Measurements from ENCODE around the gene ALG8.

The ALG8 gene

DNA sequence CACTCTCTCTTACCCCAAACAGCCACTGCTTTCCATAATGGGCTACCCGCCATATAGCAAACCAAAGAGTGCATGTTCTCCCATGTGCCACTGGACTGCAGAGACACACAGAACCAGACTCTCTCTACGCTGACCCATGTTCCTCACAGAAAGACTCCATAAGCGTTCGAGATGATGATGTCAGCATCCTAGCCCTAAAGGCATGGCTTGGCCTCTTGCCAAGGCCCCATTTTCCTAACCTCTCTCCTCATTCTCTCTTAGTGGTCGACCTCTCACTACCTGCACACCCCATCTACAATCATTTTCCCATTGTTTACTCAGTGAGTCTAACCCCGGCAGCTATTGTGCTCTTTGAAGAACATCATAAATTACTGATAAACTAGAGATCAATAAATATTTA is 64.7 kb downstream of the ALG8 start:
- peaks cover 25% of the 10 kb centered on the region for H3K4me1 ChIP-seq (ENCODE audit: control insufficient read depth, insufficient read depth, low read length, poor library complexity, severe bottlenecking)
- H3K36me3 ChIP-seq (ENCODE audit: control insufficient read depth, insufficient read depth, low read length) = peaks cover 16% of the 10 kb centered on the region
- H3K9me3 ChIP-seq (ENCODE audit: control insufficient read depth, low read length) = no peaks in the 10 kb centered on the region
- H3K27me3 ChIP-seq (replicated peaks; ENCODE audit: control insufficient read depth, insufficient read depth, low read length, poor library complexity, severe bottlenecking) = no peaks in the 10 kb centered on the region
- no peak for DNase-seq
- H3K4me3 ChIP-seq (ENCODE audit: insufficient read depth, low read depth, low read length, poor library complexity, severe bottlenecking) = no peak overlapping the region
- H3K27ac ChIP-seq (ENCODE audit: insufficient read depth, low read length, poor library complexity, severe bottlenecking) = no peak overlapping the region

- no peaks in the 10 kb centered on the region for H3K9me3 ChIP-seq (ENCODE audit: control insufficient read depth, low read length)
- H3K36me3 ChIP-seq (ENCODE audit: control insufficient read depth, insufficient read depth, low read length) = peaks cover 29% of the 10 kb centered on the region
- no peak for DNase-seq
- peaks cover 9% of the 10 kb centered on the region for H3K4me1 ChIP-seq (ENCODE audit: control insufficient read depth, insufficient read depth, low read length, poor library complexity, severe bottlenecking)
- H3K27me3 ChIP-seq (replicated peaks; ENCODE audit: control insufficient read depth, insufficient read depth, low read length, poor library complexity, severe bottlenecking) = no peaks in the 10 kb centered on the region
- no peak overlapping the region for H3K4me3 ChIP-seq (ENCODE audit: insufficient read depth, low read depth, low read length, poor library complexity, severe bottlenecking)
- H3K27ac ChIP-seq (ENCODE audit: insufficient read depth, low read length, poor library complexity, severe bottlenecking) = no peak overlapping the region
Observed at GRCh38 chr11:78072455-78072854, 67.0 kb downstream of the ALG8 start.

DNA sequence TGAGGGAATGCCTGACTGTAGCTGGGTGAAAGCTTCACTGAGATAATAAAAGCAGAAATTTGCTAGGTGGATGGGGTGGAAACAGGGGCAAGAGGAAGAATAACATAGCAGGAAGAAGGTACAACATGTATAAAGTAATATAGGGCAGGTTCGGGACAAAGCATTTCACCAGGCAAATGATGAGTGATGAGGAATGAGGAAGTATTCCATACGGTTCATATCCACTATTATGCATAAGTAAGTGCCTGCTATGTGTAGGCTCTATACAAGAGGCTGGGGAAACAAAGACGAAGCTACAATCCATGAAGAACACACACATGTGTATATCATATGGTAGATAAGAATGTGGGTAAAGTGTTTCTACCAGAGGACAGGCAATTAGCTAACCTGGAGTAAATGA is 67.7 kb downstream of the ALG8 start:
- no peaks in the 10 kb centered on the region for H3K9me3 ChIP-seq (ENCODE audit: control insufficient read depth, low read length)
- peaks cover 29% of the 10 kb centered on the region for H3K36me3 ChIP-seq (ENCODE audit: control insufficient read depth, insufficient read depth, low read length)
- H3K27ac ChIP-seq (ENCODE audit: insufficient read depth, low read length, poor library complexity, severe bottlenecking) = no peak overlapping the region

GRCh38 chr11:78070621-78071020 is 68.8 kb downstream of the ALG8 start:
- Histone ChIP-seq H3K4me3 (ENCODE audit: insufficient read depth, low read depth, low read length, poor library complexity, severe bottlenecking) (no peak overlapping the region), H3K36me3 (ENCODE audit: control insufficient read depth, insufficient read depth, low read length) (peaks cover 29% of the 10 kb centered on the region), H3K4me1 (ENCODE audit: control insufficient read depth, insufficient read depth, low read length, poor library complexity, severe bottlenecking) (no peaks in the 10 kb centered on the region), H3K27me3 (replicated peaks; ENCODE audit: control insufficient read depth, insufficient read depth, low read length, poor library complexity, severe bottlenecking) (no peaks in the 10 kb centered on the region), H3K9me3 (ENCODE audit: control insufficient read depth, low read length) (no peaks in the 10 kb centered on the region), H3K27ac (ENCODE audit: insufficient read depth, low read length, poor library complexity, severe bottlenecking) (no peak overlapping the region)
- no peak for DNase-seq

More for the DNA sequence above, 67.7 kb downstream of the ALG8 start:
- Histone ChIP-seq H3K27me3 (replicated peaks; ENCODE audit: control insufficient read depth, insufficient read depth, low read length, poor library complexity, severe bottlenecking) (no peaks in the 10 kb centered on the region), H3K4me1 (ENCODE audit: control insufficient read depth, insufficient read depth, low read length, poor library complexity, severe bottlenecking) (peaks cover 5% of the 10 kb centered on the region), H3K4me3 (ENCODE audit: insufficient read depth, low read depth, low read length, poor library complexity, severe bottlenecking) (no peak overlapping the region)
- DNase-seq = no peak

GRCh38 chr11:78069465-78069864 is 70.0 kb downstream of the ALG8 start:
- Histone ChIP-seq H3K27ac (ENCODE audit: insufficient read depth, low read length, poor library complexity, severe bottlenecking) (no peak overlapping the region), H3K36me3 (ENCODE audit: control insufficient read depth, insufficient read depth, low read length) (peaks cover 29% of the 10 kb centered on the region), H3K4me3 (ENCODE audit: insufficient read depth, low read depth, low read length, poor library complexity, severe bottlenecking) (no peak overlapping the region), H3K27me3 (replicated peaks; ENCODE audit: control insufficient read depth, insufficient read depth, low read length, poor library complexity, severe bottlenecking) (no peaks in the 10 kb centered on the region), H3K9me3 (ENCODE audit: control insufficient read depth, low read length) (no peaks in the 10 kb centered on the region), H3K4me1 (ENCODE audit: control insufficient read depth, insufficient read depth, low read length, poor library complexity, severe bottlenecking) (no peaks in the 10 kb centered on the region)
- no peak for DNase-seq

GRCh38 chr11:78067704-78068103 is 71.7 kb downstream of the ALG8 start:
- Histone ChIP-seq H3K9me3 (ENCODE audit: control insufficient read depth, low read length) (no peaks in the 10 kb centered on the region), H3K27me3 (replicated peaks; ENCODE audit: control insufficient read depth, insufficient read depth, low read length, poor library complexity, severe bottlenecking) (no peaks in the 10 kb centered on the region), H3K4me3 (ENCODE audit: insufficient read depth, low read depth, low read length, poor library complexity, severe bottlenecking) (no peak overlapping the region), H3K4me1 (ENCODE audit: control insufficient read depth, insufficient read depth, low read length, poor library complexity, severe bottlenecking) (no peaks in the 10 kb centered on the region), H3K27ac (ENCODE audit: insufficient read depth, low read length, poor library complexity, severe bottlenecking) (no peak overlapping the region), H3K36me3 (ENCODE audit: control insufficient read depth, insufficient read depth, low read length) (peaks cover 29% of the 10 kb centered on the region)
- DNase-seq = no peak

GRCh38 chr11:78066471-78066870 is 73.0 kb downstream of the ALG8 start:
- DNase-seq = no peak
- no peaks in the 10 kb centered on the region for H3K9me3 ChIP-seq (ENCODE audit: control insufficient read depth, low read length)
- no peaks in the 10 kb centered on the region for H3K27me3 ChIP-seq (replicated peaks; ENCODE audit: control insufficient read depth, insufficient read depth, low read length, poor library complexity, severe bottlenecking)
- peaks cover 25% of the 10 kb centered on the region for H3K36me3 ChIP-seq (ENCODE audit: control insufficient read depth, insufficient read depth, low read length)
- no peak overlapping the region for H3K27ac ChIP-seq (ENCODE audit: insufficient read depth, low read length, poor library complexity, severe bottlenecking)
- no peaks in the 10 kb centered on the region for H3K4me1 ChIP-seq (ENCODE audit: control insufficient read depth, insufficient read depth, low read length, poor library complexity, severe bottlenecking)
- H3K4me3 ChIP-seq (ENCODE audit: insufficient read depth, low read depth, low read length, poor library complexity, severe bottlenecking) = no peak overlapping the region

GRCh38 chr11:78065203-78065602 is 74.2 kb downstream of the ALG8 start:
- H3K4me1 ChIP-seq (ENCODE audit: control insufficient read depth, insufficient read depth, low read length, poor library complexity, severe bottlenecking) = no peaks in the 10 kb centered on the region
- no peaks in the 10 kb centered on the region for H3K27me3 ChIP-seq (replicated peaks; ENCODE audit: control insufficient read depth, insufficient read depth, low read length, poor library complexity, severe bottlenecking)
- DNase-seq = no peak
- H3K4me3 ChIP-seq (ENCODE audit: insufficient read depth, low read depth, low read length, poor library complexity, severe bottlenecking) = no peak overlapping the region
- no peaks in the 10 kb centered on the region for H3K9me3 ChIP-seq (ENCODE audit: control insufficient read depth, low read length)
- H3K27ac ChIP-seq (ENCODE audit: insufficient read depth, low read length, poor library complexity, severe bottlenecking) = no peak overlapping the region
- H3K36me3 ChIP-seq (ENCODE audit: control insufficient read depth, insufficient read depth, low read length) = peaks cover 16% of the 10 kb centered on the region

- Histone ChIP-seq H3K9me3 (ENCODE audit: control insufficient read depth, low read length) (no peaks in the 10 kb centered on the region), H3K27ac (ENCODE audit: insufficient read depth, low read length, poor library complexity, severe bottlenecking) (no peak within 1 kb of the TSS), H3K4me3 (ENCODE audit: insufficient read depth, low read depth, low read length, poor library complexity, severe bottlenecking) (no peak within 1 kb of the TSS), H3K36me3 (ENCODE audit: control insufficient read depth, insufficient read depth, low read length) (peaks cover 3% of the 10 kb centered on the region), H3K4me1 (ENCODE audit: control insufficient read depth, insufficient read depth, low read length, poor library complexity, severe bottlenecking) (no peaks in the 10 kb centered on the region), H3K27me3 (replicated peaks; ENCODE audit: control insufficient read depth, insufficient read depth, low read length, poor library complexity, severe bottlenecking) (no peaks in the 10 kb centered on the region)
- DNase-seq = no peak
Observed at GRCh38 chr11:78063440-78064181, 75.8 kb downstream of the ALG8 start, which contains the start of gene THRSP. THRSP (plus strand) TSS chr11:78063861; CDS start chr11:78063882, 21 bp downstream.

- H3K4me1 ChIP-seq (ENCODE audit: control insufficient read depth, insufficient read depth, low read length, poor library complexity, severe bottlenecking) = no peaks in the 10 kb centered on the region
- H3K27me3 ChIP-seq (replicated peaks; ENCODE audit: control insufficient read depth, insufficient read depth, low read length, poor library complexity, severe bottlenecking) = no peaks in the 10 kb centered on the region
- H3K36me3 ChIP-seq (ENCODE audit: control insufficient read depth, insufficient read depth, low read length) = no peaks in the 10 kb centered on the region
- H3K27ac ChIP-seq (ENCODE audit: insufficient read depth, low read length, poor library complexity, severe bottlenecking) = no peak overlapping the region
- DNase-seq = no peak
- H3K4me3 ChIP-seq (ENCODE audit: insufficient read depth, low read depth, low read length, poor library complexity, severe bottlenecking) = no peak overlapping the region
- H3K9me3 ChIP-seq (ENCODE audit: control insufficient read depth, low read length) = no peaks in the 10 kb centered on the region
Observed at GRCh38 chr11:78062671-78063070, 76.8 kb downstream of the ALG8 start.

Measured in effector memory CD4-positive, alpha-beta T cell (primary cell).